GM12878 (cell line): ENCODE data around the gene CCDC184. TPM values are rescaled to one million over a fixed set of nuclear protein-coding genes. Genes with fewer than 3 reads are reported as not detected.

Experiments used
- BHLHE40 ChIP-seq, 2 experiments: fragments of 450-650 bp in 1 of 2; IDR thresholded peaks; 2 replicates each; pipeline ENCODE4 v1.6.1; 2011 to 2017; ENCODE audit warnings: low read depth in 2 of 2, borderline replicate concordance in 1 of 2, improper control_type of control experiment in 1 of 2, low read length in 1 of 2, mild to moderate bottlenecking in 1 of 2
- ETV6 ChIP-seq, 2 experiments: fragments of 450-650 bp in 1 of 2; IDR thresholded peaks in 1 of 2; conservative IDR thresholded peaks in 1 of 2; 2 replicates each; pipeline ENCODE4 v1.6.1; 2014; ENCODE audit warnings: antibody characterized with exemption in 1 of 2, borderline replicate concordance in 1 of 2, low read depth in 1 of 2, mild to moderate bottlenecking in 1 of 2, moderate library complexity in 1 of 2
- ZNF274 ChIP-seq: IDR thresholded peaks from one replicate; pipeline ENCODE4 v1.8.0; 2011; ENCODE audit not compliant: insufficient read length, insufficient read depth
- polyA plus RNA-seq, 11 experiments: library from polyadenylated mRNA; depleted of rRNA in 4 of 11; unstranded in 6 of 11; stranded (reverse) in 5 of 11; fragments of >200 nt; fragmentation: Nextera tagmentation in 4 of 11; fragmentation: Illumina TruSeq in 1 of 11; extraction: Ambion mirVana in 4 of 11; extraction: Trizol in 1 of 11; gene quantifications; 1 replicate in 1 of 11; 2 replicates in 10 of 11; pipeline versions ENCODE4 v1.2.1 to v1.2.3, GENCODE V29; 2011 to 2016; ENCODE audit warnings: inconsistent platforms in 2 of 11, missing spikeins in 2 of 11, low read depth in 1 of 11
- total RNA-seq, 4 experiments: library from RNA; depleted of rRNA in 3 of 4; stranded (reverse); fragments of >200 nt in 3 of 4; fragmentation: Illumina TruSeq in 1 of 4; extraction: Trizol in 1 of 4; gene quantifications; 2 replicates each; pipeline versions ENCODE4 v1.2.1 to v1.2.3, GENCODE V29; 2013 to 2021
- TF ChIP-seq, protein P1 (sequence below): fragments of 150-350 bp; IDR thresholded peaks from 2 replicates; pipeline ENCODE4 v1.6.1; 2014; ENCODE audit warnings: mild to moderate bottlenecking, low read depth, low read length
- TF ChIP-seq, protein P2 (sequence below), 3 experiments: IDR thresholded peaks in 2 of 3; conservative IDR thresholded peaks in 1 of 3; 2 replicates each; pipeline ENCODE4 v1.5.1; 2011; ENCODE audit warnings: low read depth in 3 of 3, low read length in 3 of 3, mild to moderate bottlenecking in 3 of 3, control low read depth in 2 of 3, moderate library complexity in 2 of 3, inconsistent platforms in 1 of 3, mixed read lengths in 1 of 3; ENCODE audit not compliant: control insufficient read depth in 2 of 3, insufficient read depth in 1 of 3; ENCODE audit errors: extremely low read depth in 1 of 3
- TF ChIP-seq, protein P3 (sequence below): IDR thresholded peaks from 2 replicates; pipeline ENCODE4 v1.6.1; 2011; ENCODE audit warnings: borderline replicate concordance, low read depth, mild to moderate bottlenecking, moderate library complexity, mixed read lengths, low read length; ENCODE audit not compliant: insufficient read depth; ENCODE audit errors: extremely low read length

The CCDC184 gene
- total and polyA plus RNA-seq, 10 of the 15 experiments (the other 5 are each of a cell fraction or from before 2014, with no cell fraction given), result not detected

DNA sequence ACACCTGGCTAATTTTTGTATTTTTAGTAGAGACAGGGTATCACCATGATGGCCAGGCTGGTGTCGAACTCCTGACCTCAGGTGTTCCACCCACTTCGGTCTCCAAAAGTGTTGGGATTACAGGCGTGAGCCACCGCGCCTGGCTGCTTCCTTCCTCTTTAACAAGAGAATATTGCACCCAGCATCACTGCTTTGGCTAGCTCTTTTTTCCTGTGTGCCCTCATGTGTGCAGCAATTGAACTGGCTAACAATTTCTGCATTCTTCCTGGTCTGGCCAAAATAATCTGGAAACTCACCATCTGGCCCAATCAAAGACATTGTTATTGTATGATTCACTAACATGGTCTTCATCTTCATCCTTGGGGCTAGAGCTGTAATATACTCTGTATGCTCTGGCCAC is 23.4 kb upstream of the CCDC184 start (continued):
- no peak for TF ChIP-seq ZNF274
- TF ChIP-seq, protein P1, sequence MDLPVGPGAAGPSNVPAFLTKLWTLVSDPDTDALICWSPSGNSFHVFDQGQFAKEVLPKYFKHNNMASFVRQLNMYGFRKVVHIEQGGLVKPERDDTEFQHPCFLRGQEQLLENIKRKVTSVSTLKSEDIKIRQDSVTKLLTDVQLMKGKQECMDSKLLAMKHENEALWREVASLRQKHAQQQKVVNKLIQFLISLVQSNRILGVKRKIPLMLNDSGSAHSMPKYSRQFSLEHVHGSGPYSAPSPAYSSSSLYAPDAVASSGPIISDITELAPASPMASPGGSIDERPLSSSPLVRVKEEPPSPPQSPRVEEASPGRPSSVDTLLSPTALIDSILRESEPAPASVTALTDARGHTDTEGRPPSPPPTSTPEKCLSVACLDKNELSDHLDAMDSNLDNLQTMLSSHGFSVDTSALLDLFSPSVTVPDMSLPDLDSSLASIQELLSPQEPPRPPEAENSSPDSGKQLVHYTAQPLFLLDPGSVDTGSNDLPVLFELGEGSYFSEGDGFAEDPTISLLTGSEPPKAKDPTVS, result no peak
- no peak for TF ChIP-seq ETV6 (conservative IDR thresholded peaks at IDR 0.05 in 1 of 2, IDR thresholded peaks at IDR 0.05 in 1 of 2; ENCODE audit: borderline replicate concordance in 1 of 2, low read depth in 1 of 2)
- TF ChIP-seq, protein P2, sequence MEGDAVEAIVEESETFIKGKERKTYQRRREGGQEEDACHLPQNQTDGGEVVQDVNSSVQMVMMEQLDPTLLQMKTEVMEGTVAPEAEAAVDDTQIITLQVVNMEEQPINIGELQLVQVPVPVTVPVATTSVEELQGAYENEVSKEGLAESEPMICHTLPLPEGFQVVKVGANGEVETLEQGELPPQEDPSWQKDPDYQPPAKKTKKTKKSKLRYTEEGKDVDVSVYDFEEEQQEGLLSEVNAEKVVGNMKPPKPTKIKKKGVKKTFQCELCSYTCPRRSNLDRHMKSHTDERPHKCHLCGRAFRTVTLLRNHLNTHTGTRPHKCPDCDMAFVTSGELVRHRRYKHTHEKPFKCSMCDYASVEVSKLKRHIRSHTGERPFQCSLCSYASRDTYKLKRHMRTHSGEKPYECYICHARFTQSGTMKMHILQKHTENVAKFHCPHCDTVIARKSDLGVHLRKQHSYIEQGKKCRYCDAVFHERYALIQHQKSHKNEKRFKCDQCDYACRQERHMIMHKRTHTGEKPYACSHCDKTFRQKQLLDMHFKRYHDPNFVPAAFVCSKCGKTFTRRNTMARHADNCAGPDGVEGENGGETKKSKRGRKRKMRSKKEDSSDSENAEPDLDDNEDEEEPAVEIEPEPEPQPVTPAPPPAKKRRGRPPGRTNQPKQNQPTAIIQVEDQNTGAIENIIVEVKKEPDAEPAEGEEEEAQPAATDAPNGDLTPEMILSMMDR (IDR thresholded peaks at IDR 0.05 in 2 of 3, conservative IDR thresholded peaks at IDR 0.05 in 1 of 3; ENCODE audit: control insufficient read depth in 2 of 3, extremely low read depth in 1 of 3, insufficient read depth in 1 of 3, low read depth in 3 of 3, low read length in 3 of 3), result no peak
- TF ChIP-seq BHLHE40 (IDR thresholded peaks at IDR 0.05; ENCODE audit: borderline replicate concordance in 1 of 2, low read depth in 2 of 2, low read length in 1 of 2), result no peak
- TF ChIP-seq, protein P3, sequence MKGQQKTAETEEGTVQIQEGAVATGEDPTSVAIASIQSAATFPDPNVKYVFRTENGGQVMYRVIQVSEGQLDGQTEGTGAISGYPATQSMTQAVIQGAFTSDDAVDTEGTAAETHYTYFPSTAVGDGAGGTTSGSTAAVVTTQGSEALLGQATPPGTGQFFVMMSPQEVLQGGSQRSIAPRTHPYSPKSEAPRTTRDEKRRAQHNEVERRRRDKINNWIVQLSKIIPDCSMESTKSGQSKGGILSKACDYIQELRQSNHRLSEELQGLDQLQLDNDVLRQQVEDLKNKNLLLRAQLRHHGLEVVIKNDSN, result no peak
